ENCODE results near the gene SORCS1. TPM values are rescaled to one million over a fixed set of nuclear protein-coding genes. Genes with fewer than 3 reads are reported as not detected.

SORCS1 gene
- polyA plus RNA-seq, 1 donor (not counting 4 experiments of a cell fraction or from before 2014, with no cell fraction given), result not detected

GRCh38 chr10:107059068-107059804 is 105.3 kb downstream of the SORCS1 start:
- no peaks in the 10 kb centered on the region for H4K20me1 ChIP-seq (ENCODE audit: control insufficient read depth, extremely low read depth, insufficient read depth, low read length)
- TF ChIP-seq CTCF (optimal IDR thresholded peaks at IDR 0.05 in 1 of 3, IDR thresholded peaks at IDR 0.05 in 1 of 3, conservative IDR thresholded peaks at IDR 0.05 in 1 of 3; ENCODE audit: extremely low read depth in 1 of 3, insufficient read depth in 2 of 3, low read length in 3 of 3) (no peak), EZH2 (IDR thresholded peaks at IDR 0.05; ENCODE audit: low read length) (no peak)
- no peaks in the 10 kb centered on the region for H3K79me2 ChIP-seq (ENCODE audit: control insufficient read depth, insufficient read depth, low read length)
- no peak overlapping the region for H2AFZ ChIP-seq (ENCODE audit: control insufficient read depth, low read length)
- no peaks in the 10 kb centered on the region for H3K36me3 ChIP-seq (ENCODE audit: control insufficient read depth in 2 of 2, extremely low read depth in 1 of 2, insufficient read depth in 2 of 2, low read length in 2 of 2)
- no peaks in the 10 kb centered on the region for H3K9me1 ChIP-seq (ENCODE audit: control insufficient read depth, extremely low read depth, insufficient read depth, low read length)
- no peak overlapping the region for H3K9ac ChIP-seq (ENCODE audit: control insufficient read depth, extremely low read depth, insufficient read depth, low read length)
- H3K4me2 ChIP-seq (ENCODE audit: control insufficient read depth, extremely low read depth, insufficient read depth, low read depth, low read length), result no peak overlapping the region
- DNase-seq (ENCODE audit: low read depth, low spot score), result no peak
- no peak overlapping the region for H3K27ac ChIP-seq (ENCODE audit: control insufficient read depth, insufficient read depth, low read length)
- H3K4me1 ChIP-seq (ENCODE audit: control insufficient read depth, extremely low read depth, insufficient read depth, low read length), result no peaks in the 10 kb centered on the region
- dilution Hi-C loops (cut with MboI; ENCODE audit: extremely low pct_ligation_motif_present, low sequenced_read_pairs), result no loop called here
- no peak for FAIRE-seq
- H3K9me3 ChIP-seq (ENCODE audit: control insufficient read depth, low read depth, low read length), result no peaks in the 10 kb centered on the region
- no peak overlapping the region for H3K4me3 ChIP-seq (ENCODE audit: control insufficient read depth in 2 of 3, extremely low read depth in 1 of 3, insufficient read depth in 2 of 3, low read depth in 1 of 3, low read length in 3 of 3)
- H3K27me3 ChIP-seq (ENCODE audit: control insufficient read depth, extremely low read depth, insufficient read depth, low read length), result no peaks in the 10 kb centered on the region

- Histone ChIP-seq H3K4me3 (ENCODE audit: control insufficient read depth in 2 of 3, extremely low read depth in 1 of 3, insufficient read depth in 2 of 3, low read depth in 1 of 3, low read length in 3 of 3) (no peak overlapping the region), H3K4me2 (ENCODE audit: control insufficient read depth, extremely low read depth, insufficient read depth, low read depth, low read length) (no peak overlapping the region), H4K20me1 (ENCODE audit: control insufficient read depth, extremely low read depth, insufficient read depth, low read length) (no peaks in the 10 kb centered on the region), H2AFZ (ENCODE audit: control insufficient read depth, low read length) (no peak overlapping the region), H3K36me3 (ENCODE audit: control insufficient read depth in 2 of 2, extremely low read depth in 1 of 2, insufficient read depth in 2 of 2, low read length in 2 of 2) (no peaks in the 10 kb centered on the region), H3K9me3 (ENCODE audit: control insufficient read depth, low read depth, low read length) (no peaks in the 10 kb centered on the region), H3K27ac (ENCODE audit: control insufficient read depth, insufficient read depth, low read length) (no peak overlapping the region), H3K79me2 (ENCODE audit: control insufficient read depth, insufficient read depth, low read length) (no peaks in the 10 kb centered on the region), H3K9ac (ENCODE audit: control insufficient read depth, extremely low read depth, insufficient read depth, low read length) (no peak overlapping the region), H3K9me1 (ENCODE audit: control insufficient read depth, extremely low read depth, insufficient read depth, low read length) (no peaks in the 10 kb centered on the region), H3K27me3 (ENCODE audit: control insufficient read depth, extremely low read depth, insufficient read depth, low read length) (no peaks in the 10 kb centered on the region), H3K4me1 (ENCODE audit: control insufficient read depth, extremely low read depth, insufficient read depth, low read length) (no peaks in the 10 kb centered on the region)
- no peak for DNase-seq (ENCODE audit: low read depth, low spot score)
- no peak for TF ChIP-seq EZH2 (IDR thresholded peaks at IDR 0.05; ENCODE audit: low read length)
- TF ChIP-seq CTCF (optimal IDR thresholded peaks at IDR 0.05 in 1 of 3, IDR thresholded peaks at IDR 0.05 in 1 of 3, conservative IDR thresholded peaks at IDR 0.05 in 1 of 3; ENCODE audit: extremely low read depth in 1 of 3, insufficient read depth in 2 of 3, low read length in 3 of 3), result no peak
- no peak for FAIRE-seq
- dilution Hi-C loops (cut with MboI; ENCODE audit: extremely low pct_ligation_motif_present, low sequenced_read_pairs), result no loop called here
Observed at GRCh38 chr10:107058331-107058730, 106.2 kb downstream of the SORCS1 start.

Measured in keratinocyte (primary cell).